Nephron progenitor cell (in vitro differentiated cells): ENCODE measurements around the gene NRG2.

ENCODE experiments used
- DNase-seq: peaks from one replicate; pipeline ENCODE4 v3.0.0; 2021
- H3K27ac Mint-ChIP-seq: 2 replicates; pipeline ENCODE4 v1.8.0; 2021; ENCODE audit warnings: mild to moderate bottlenecking, moderate library complexity, mixed read lengths
- H3K27me3 Mint-ChIP-seq: 2 replicates; pipeline ENCODE4 v1.8.0; 2021; ENCODE audit warnings: mild to moderate bottlenecking, low read depth, mixed read lengths; ENCODE audit not compliant: poor library complexity
- H3K36me3 Mint-ChIP-seq: 2 replicates; pipeline ENCODE4 v1.8.0; 2021; ENCODE audit warnings: low read depth, mixed read lengths
- H3K4me1 Mint-ChIP-seq: 2 replicates; pipeline ENCODE4 v1.8.0; 2021; ENCODE audit warnings: mixed read lengths
- H3K4me3 Mint-ChIP-seq: 2 replicates; pipeline ENCODE4 v1.8.0; 2021; ENCODE audit warnings: mild to moderate bottlenecking, moderate library complexity, mixed read lengths
- H3K9me3 Mint-ChIP-seq: 2 replicates; pipeline ENCODE4 v1.8.0; 2021; ENCODE audit warnings: mild to moderate bottlenecking, moderate library complexity, mixed read lengths
- CTCF ChIP-seq: fragments of 200-600 bp; sonication (generic); IDR thresholded peaks from 2 replicates; pipeline ENCODE4 v1.5.0; 2021; ENCODE audit warnings: antibody characterized with exemption

Gene NRG2

GRCh38 chr5:140042643-140043507 lies at the start of gene NRG2:
NRG2 (minus strand) TSS chr5:140043299.
- DNase-seq = peak; percentile 80
- Mint-ChIP-seq H3K27ac (no peak within 1 kb of the TSS), H3K9me3 (no peaks in the 10 kb centered on the region), H3K4me1 (peaks cover 12% of the 10 kb centered on the region), H3K4me3 (peak within 1 kb of the TSS; percentile 72), H3K27me3 (peaks cover 99% of the 10 kb centered on the region), H3K36me3 (no peaks in the 10 kb centered on the region)
- TF ChIP-seq CTCF = peak; percentile 29

GRCh38 chr5:140090251-140090650 lies 47.2 kb upstream of the NRG2 start:
- H3K4me1 Mint-ChIP-seq = no peaks in the 10 kb centered on the region
- TF ChIP-seq CTCF = no peak
- H3K36me3 Mint-ChIP-seq = no peaks in the 10 kb centered on the region
- no peak overlapping the region for H3K4me3 Mint-ChIP-seq
- H3K9me3 Mint-ChIP-seq = peaks cover 22% of the 10 kb centered on the region
- H3K27me3 Mint-ChIP-seq = peaks cover 77% of the 10 kb centered on the region
- no peak for DNase-seq
- H3K27ac Mint-ChIP-seq = no peak overlapping the region

- no peak for TF ChIP-seq CTCF
- Mint-ChIP-seq H3K4me1 (no peaks in the 10 kb centered on the region), H3K27me3 (peaks cover 77% of the 10 kb centered on the region), H3K27ac (no peak overlapping the region), H3K36me3 (no peaks in the 10 kb centered on the region), H3K4me3 (no peak overlapping the region), H3K9me3 (peaks cover 7% of the 10 kb centered on the region)
- DNase-seq = no peak
Observed at GRCh38 chr5:140084541-140084940, 41.4 kb upstream of the NRG2 start.

GRCh38 chr5:140083650-140084049 lies 40.6 kb upstream of the NRG2 start:
- H3K27ac Mint-ChIP-seq = no peak overlapping the region
- H3K9me3 Mint-ChIP-seq = no peaks in the 10 kb centered on the region
- no peaks in the 10 kb centered on the region for H3K36me3 Mint-ChIP-seq
- no peak overlapping the region for H3K4me3 Mint-ChIP-seq
- no peak for DNase-seq
- H3K4me1 Mint-ChIP-seq = no peaks in the 10 kb centered on the region
- TF ChIP-seq CTCF = no peak
- peaks cover 76% of the 10 kb centered on the region for H3K27me3 Mint-ChIP-seq

- no peak for TF ChIP-seq CTCF
- no peak overlapping the region for H3K4me3 Mint-ChIP-seq
- H3K27ac Mint-ChIP-seq = no peak overlapping the region
- no peaks in the 10 kb centered on the region for H3K9me3 Mint-ChIP-seq
- no peaks in the 10 kb centered on the region for H3K36me3 Mint-ChIP-seq
- peaks cover 74% of the 10 kb centered on the region for H3K27me3 Mint-ChIP-seq
- no peaks in the 10 kb centered on the region for H3K4me1 Mint-ChIP-seq
- DNase-seq = no peak
Observed at GRCh38 chr5:140083120-140083519, 40.0 kb upstream of the NRG2 start.

GRCh38 chr5:140076788-140077187 lies 33.7 kb upstream of the NRG2 start:
- TF ChIP-seq CTCF = no peak
- Mint-ChIP-seq H3K27me3 (peaks cover 80% of the 10 kb centered on the region), H3K27ac (no peak overlapping the region), H3K4me1 (no peaks in the 10 kb centered on the region), H3K4me3 (no peak overlapping the region), H3K36me3 (no peaks in the 10 kb centered on the region), H3K9me3 (no peaks in the 10 kb centered on the region)
- no peak for DNase-seq
